ENCODE measurements around the gene FGD1.

DNA sequence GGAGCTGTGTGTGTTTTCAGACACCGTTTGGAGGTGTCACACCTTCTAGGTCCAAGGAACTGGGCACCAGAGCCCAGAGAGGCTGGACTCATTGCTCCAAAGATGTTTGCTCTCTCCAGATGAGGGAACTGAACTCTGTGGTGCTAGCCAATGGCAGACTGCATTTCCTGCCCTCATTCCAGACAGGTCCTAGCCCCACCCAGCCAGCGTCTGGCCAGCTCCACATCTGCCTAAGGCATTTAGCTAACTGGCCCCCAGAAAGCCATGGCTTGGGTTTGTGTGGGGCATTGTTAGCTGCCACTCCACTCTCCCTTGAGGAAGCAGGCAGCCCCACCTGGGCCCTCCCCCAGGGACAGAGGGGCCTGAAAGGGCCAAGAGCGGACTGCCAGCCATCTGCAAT, 11.4 kb downstream of the FGD1 start:
- no peak for TF ChIP-seq POLR2A (IDR thresholded peaks at IDR 0.05)
- TF ChIP-seq, protein P1, sequence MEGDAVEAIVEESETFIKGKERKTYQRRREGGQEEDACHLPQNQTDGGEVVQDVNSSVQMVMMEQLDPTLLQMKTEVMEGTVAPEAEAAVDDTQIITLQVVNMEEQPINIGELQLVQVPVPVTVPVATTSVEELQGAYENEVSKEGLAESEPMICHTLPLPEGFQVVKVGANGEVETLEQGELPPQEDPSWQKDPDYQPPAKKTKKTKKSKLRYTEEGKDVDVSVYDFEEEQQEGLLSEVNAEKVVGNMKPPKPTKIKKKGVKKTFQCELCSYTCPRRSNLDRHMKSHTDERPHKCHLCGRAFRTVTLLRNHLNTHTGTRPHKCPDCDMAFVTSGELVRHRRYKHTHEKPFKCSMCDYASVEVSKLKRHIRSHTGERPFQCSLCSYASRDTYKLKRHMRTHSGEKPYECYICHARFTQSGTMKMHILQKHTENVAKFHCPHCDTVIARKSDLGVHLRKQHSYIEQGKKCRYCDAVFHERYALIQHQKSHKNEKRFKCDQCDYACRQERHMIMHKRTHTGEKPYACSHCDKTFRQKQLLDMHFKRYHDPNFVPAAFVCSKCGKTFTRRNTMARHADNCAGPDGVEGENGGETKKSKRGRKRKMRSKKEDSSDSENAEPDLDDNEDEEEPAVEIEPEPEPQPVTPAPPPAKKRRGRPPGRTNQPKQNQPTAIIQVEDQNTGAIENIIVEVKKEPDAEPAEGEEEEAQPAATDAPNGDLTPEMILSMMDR (IDR thresholded peaks at IDR 0.05 in 8 of 11, conservative IDR thresholded peaks at IDR 0.05 in 3 of 11), result no peak
- no peak for TF ChIP-seq POLR2AphosphoS5 (IDR thresholded peaks at IDR 0.05)

All from spleen (tissue), 7 donors.